Esophagus muscularis mucosa (tissue), 4 donors: Measurements from ENCODE around the gene TSFM.

Experiments used
- CTCF ChIP-seq, 3 experiments: fragments of 200-600 bp in 2 of 3; fragments of 450-650 bp in 1 of 3; sonication (generic) in 2 of 3; IDR thresholded peaks; one replicate each; pipeline ENCODE4 v1.5.1; 2017 to 2019; ENCODE audit warnings: antibody characterized with exemption in 3 of 3, mild to moderate bottlenecking in 2 of 3, moderate library complexity in 1 of 3
- EP300 ChIP-seq: sonication (generic); formaldehyde crosslinking; IDR thresholded peaks from one replicate; pipeline ENCODE4 v1.6.1; 2017; ENCODE audit warnings: antibody characterized with exemption
- POLR2A ChIP-seq: fragments of 450-650 bp; IDR thresholded peaks from one replicate; pipeline ENCODE4 v1.6.1; 2017; ENCODE audit warnings: antibody characterized with exemption, moderate library complexity, mild to moderate bottlenecking, low read depth
- POLR2AphosphoS5 ChIP-seq, 2 donors: sonication (generic); formaldehyde crosslinking; IDR thresholded peaks; one replicate each; pipeline ENCODE4 v1.6.1; 2017; ENCODE audit warnings: antibody characterized with exemption in 2 of 2

GRCh38 chr12:57840726-57841125 lies 58.1 kb downstream of the TSFM start:
- no peak for TF ChIP-seq CTCF (IDR thresholded peaks at IDR 0.05)
- TF ChIP-seq POLR2A: no peak
- TF ChIP-seq EP300: no peak
- TF ChIP-seq POLR2AphosphoS5 (IDR thresholded peaks at IDR 0.05): no peak
